ENCODE results near the gene PAGR1. TPM values are rescaled to one million over a fixed set of nuclear protein-coding genes. Genes with fewer than 3 reads are reported as not detected.

Gene PAGR1
- total RNA-seq, 1 donor from 2014 or later = 23.6 TPM

- Histone ChIP-seq H3K36me3 (peaks cover 0 to 20% of the 10 kb centered on the region in 2 donors), H3K27ac (peak overlapping the region; percentile 96), H3K27me3 (no peaks in the 10 kb centered on the region), H3K4me3 (peak overlapping the region; percentile 54 to 57), H3K4me1 (peaks cover 56% of the 10 kb centered on the region), H3K9me3 (no peaks in the 10 kb centered on the region)
- TF ChIP-seq POLR2A (IDR thresholded peaks at IDR 0.05) (no peak), POLR2AphosphoS5 (IDR thresholded peaks at IDR 0.05; ENCODE audit: insufficient read depth in 1 of 2, low read depth in 1 of 2) (no peak)
- TF ChIP-seq, protein P1, sequence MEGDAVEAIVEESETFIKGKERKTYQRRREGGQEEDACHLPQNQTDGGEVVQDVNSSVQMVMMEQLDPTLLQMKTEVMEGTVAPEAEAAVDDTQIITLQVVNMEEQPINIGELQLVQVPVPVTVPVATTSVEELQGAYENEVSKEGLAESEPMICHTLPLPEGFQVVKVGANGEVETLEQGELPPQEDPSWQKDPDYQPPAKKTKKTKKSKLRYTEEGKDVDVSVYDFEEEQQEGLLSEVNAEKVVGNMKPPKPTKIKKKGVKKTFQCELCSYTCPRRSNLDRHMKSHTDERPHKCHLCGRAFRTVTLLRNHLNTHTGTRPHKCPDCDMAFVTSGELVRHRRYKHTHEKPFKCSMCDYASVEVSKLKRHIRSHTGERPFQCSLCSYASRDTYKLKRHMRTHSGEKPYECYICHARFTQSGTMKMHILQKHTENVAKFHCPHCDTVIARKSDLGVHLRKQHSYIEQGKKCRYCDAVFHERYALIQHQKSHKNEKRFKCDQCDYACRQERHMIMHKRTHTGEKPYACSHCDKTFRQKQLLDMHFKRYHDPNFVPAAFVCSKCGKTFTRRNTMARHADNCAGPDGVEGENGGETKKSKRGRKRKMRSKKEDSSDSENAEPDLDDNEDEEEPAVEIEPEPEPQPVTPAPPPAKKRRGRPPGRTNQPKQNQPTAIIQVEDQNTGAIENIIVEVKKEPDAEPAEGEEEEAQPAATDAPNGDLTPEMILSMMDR (IDR thresholded peaks at IDR 0.05) = no peak
- no peak for DNase-seq (ENCODE audit: extremely low spot score in 2 of 2)
- intact Hi-C loops (cut with DNase I) = loop anchor here (5.0 kb wide), 1 partner anchor 570 kb away; no protein-coding TSS in a partner anchor
Measured at GRCh38 chr16:29806641-29807425, 9.1 kb upstream of the PAGR1 start.

DNA sequence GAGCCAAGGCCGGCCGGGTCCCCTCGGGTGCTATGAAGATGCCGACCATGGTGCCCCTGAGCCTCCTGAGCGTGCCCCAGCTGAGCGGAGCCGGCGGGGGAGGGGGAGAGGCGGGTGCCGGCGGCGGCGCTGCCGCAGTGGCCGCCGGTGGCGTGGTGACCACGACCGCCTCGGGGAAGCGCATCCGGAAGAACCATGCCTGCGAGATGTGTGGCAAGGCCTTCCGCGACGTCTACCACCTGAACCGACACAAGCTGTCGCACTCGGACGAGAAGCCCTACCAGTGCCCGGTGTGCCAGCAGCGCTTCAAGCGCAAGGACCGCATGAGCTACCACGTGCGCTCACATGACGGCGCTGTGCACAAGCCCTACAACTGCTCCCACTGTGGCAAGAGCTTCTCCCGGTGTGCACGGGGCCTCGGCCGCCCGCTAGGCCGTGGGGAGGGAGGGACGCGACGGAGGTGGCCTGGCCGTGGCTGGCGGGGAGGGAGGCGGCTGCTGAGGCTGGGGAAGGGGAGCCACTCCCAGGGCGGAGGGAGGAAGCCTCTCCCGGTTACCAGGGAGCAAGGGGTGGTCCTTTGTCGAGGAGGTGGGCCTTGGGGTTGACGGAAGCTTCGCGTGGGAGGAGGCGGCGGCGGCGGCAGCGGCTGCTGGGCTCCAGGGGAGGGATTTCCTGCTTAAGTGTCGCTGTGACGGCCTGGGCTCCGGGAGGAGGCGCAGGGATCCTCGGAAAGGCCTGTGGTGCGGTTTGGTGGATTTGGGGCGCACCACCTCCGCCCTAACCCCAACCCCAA lies 8.3 kb upstream of the PAGR1 start:
- intact Hi-C loops (cut with DNase I) = loop anchor here (5.0 kb wide), 1 partner anchor 570 kb away; no protein-coding TSS in a partner anchor
- TF ChIP-seq POLR2A (IDR thresholded peaks at IDR 0.05) (peak in 1 of 2 donors; percentile 61), POLR2AphosphoS5 (IDR thresholded peaks at IDR 0.05; ENCODE audit: insufficient read depth in 1 of 2, low read depth in 1 of 2) (peak; percentile 83 to 96)
- TF ChIP-seq, protein P1 (IDR thresholded peaks at IDR 0.05) = peak in 1 of 3 experiments; percentile 39
- Histone ChIP-seq H3K27ac (peak overlapping the region; percentile 96), H3K9me3 (no peaks in the 10 kb centered on the region), H3K27me3 (no peaks in the 10 kb centered on the region), H3K4me3 (peak overlapping the region; percentile 54 to 57), H3K36me3 (peaks cover 0 to 20% of the 10 kb centered on the region in 2 donors), H3K4me1 (peaks cover 64% of the 10 kb centered on the region)
- no peak for DNase-seq (ENCODE audit: extremely low spot score in 2 of 2)

GRCh38 chr16:29808219-29808900 lies 7.6 kb upstream of the PAGR1 start:
- no peaks in the 10 kb centered on the region for H3K27me3 ChIP-seq
- H3K9me3 ChIP-seq = no peaks in the 10 kb centered on the region
- no peak for DNase-seq (ENCODE audit: extremely low spot score in 2 of 2)
- intact Hi-C loops (cut with DNase I) = loop anchor here (5.0 kb wide), 1 partner anchor 569 kb away; no protein-coding TSS in a partner anchor
- peaks cover 0 to 20% of the 10 kb centered on the region in 2 donors for H3K36me3 ChIP-seq
- H3K4me1 ChIP-seq = peaks cover 71% of the 10 kb centered on the region
- TF ChIP-seq POLR2A (IDR thresholded peaks at IDR 0.05) = no peak
- TF ChIP-seq, protein P1 (IDR thresholded peaks at IDR 0.05) = no peak
- no peak for TF ChIP-seq POLR2AphosphoS5 (IDR thresholded peaks at IDR 0.05; ENCODE audit: insufficient read depth in 1 of 2, low read depth in 1 of 2)
- peak overlapping the region; percentile 96 for H3K27ac ChIP-seq
- H3K4me3 ChIP-seq = peak overlapping the region; percentile 54 to 57

- peaks cover 75% of the 10 kb centered on the region for H3K4me1 ChIP-seq
Measured at GRCh38 chr16:29809031-29809747, 6.8 kb upstream of the PAGR1 start.

More at GRCh38 chr16:29809031-29809747, 6.8 kb upstream of the PAGR1 start:
- intact Hi-C loops (cut with DNase I) = loop anchor here (5.0 kb wide), 1 partner anchor 568 kb away; no protein-coding TSS in a partner anchor
- Histone ChIP-seq H3K27me3 (no peaks in the 10 kb centered on the region), H3K36me3 (peaks cover 0 to 20% of the 10 kb centered on the region in 2 donors), H3K9me3 (no peaks in the 10 kb centered on the region), H3K4me3 (peak overlapping the region in 1 of 2 donors; percentile 57), H3K27ac (peak overlapping the region; percentile 96)
- TF ChIP-seq POLR2AphosphoS5 (IDR thresholded peaks at IDR 0.05; ENCODE audit: insufficient read depth in 1 of 2, low read depth in 1 of 2) (no peak), POLR2A (IDR thresholded peaks at IDR 0.05) (no peak)
- TF ChIP-seq, protein P1 (IDR thresholded peaks at IDR 0.05) = no peak
- no peak for DNase-seq (ENCODE audit: extremely low spot score in 2 of 2)

Measured in vagina (tissue), 2 donors.